Parietal lobe (tissue), 1 donor: Measurements from ENCODE around the gene PPP2R5D. TPM values are rescaled to one million over a fixed set of nuclear protein-coding genes. Genes with fewer than 3 reads are reported as not detected.

ENCODE experiments used
- total RNA-seq: library from RNA; depleted of rRNA; stranded (reverse); fragments of >200 nt; gene quantifications from one replicate; pipeline ENCODE4 v1.2.3, GENCODE V29; 2014

PPP2R5D gene
- total RNA-seq: 41.9 TPM

DNA sequence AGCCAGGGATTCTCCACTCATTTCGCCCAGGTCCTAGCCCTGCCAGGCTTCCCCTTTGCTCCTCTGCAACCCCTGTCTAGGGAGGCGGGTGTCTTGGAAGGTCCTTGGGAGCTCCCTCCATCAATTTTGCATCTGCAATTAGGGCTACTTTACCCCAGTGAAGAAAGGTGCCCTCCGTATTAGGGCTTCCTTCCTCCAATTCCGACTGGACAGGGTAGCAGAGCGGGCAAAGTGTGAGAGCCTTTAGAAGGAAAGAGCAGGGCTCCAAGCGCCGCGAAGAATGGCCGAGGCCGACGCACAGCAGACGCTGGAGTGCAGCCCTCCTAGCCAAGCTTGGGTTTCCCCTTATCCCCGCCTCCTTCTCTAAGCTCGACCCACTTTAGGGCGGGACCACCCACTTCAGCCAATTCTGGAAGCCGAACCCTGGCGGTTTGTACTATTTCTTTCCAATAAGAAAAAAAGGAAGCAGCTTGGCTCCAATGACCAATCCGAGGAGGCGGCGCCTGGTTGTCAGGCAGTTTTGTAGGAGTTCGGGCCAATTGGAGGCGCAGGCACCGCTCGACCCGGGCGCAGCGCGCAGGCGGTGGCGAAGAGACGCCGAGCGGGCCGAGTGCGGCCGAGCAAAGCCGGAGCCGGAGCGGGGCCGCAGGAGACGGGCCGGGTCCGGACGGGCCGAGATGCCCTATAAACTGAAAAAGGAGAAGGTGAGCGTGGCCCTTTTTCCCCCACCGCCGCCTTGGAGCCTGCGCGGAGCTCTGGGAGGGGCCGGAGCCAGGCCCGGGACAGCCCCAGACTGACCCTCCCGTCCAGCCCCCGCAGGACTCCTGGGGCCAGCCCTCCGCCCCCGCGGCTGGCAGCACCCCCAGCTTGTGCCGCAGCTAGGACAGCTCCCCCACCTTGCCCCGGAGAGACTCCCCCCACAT lies at the start of gene PPP2R5D:
PPP2R5D (plus strand) TSS at position 570 of the 923 bp plus-strand sequence; CDS start at position 678, 108 bp downstream.

GRCh38 chr6:42960243-42961019 lies 23.9 kb upstream of the PPP2R5D start, which contains the start of gene GNMT:
GNMT (plus strand) TSS chr6:42960754; CDS start chr6:42960768, 14 bp downstream.

DNA sequence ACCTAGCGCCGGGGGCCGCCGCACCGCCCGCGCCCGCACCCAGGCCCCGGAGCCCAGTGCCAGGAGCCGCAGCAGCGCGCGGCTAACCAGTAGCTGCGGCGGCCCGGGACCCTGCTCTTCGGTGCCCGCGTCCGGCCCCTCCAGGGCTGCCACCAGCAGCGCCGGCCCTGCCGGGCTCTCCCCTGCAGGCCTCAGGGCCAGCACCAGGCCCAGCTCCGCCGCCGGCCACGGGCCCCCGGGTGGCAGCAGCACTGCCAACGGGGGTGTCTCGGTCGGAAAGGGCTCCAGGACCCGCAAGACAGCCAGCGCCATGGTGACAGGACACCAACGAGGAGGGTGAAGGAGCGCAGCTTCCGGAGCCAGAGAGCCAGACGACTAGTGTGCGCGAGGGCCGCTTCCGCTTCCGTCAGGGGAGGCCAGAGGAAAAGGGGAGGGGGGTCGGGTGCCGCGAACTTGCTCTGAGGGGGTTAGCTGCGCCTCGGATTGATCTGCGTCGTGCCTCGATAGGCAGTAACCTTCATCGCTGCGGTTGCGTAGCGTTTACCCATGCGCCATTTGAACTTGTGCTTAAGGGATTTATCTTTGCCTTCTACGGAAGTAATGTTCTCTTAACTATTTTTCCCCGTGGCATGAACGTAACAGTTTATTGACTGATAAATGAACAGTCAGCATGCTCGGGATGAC lies 5.4 kb upstream of the PPP2R5D start, which contains the start of gene PEX6:
PEX6 (minus strand) TSS at position 343 of the 684 bp plus-strand sequence; CDS start at position 312, 31 bp downstream.

DNA sequence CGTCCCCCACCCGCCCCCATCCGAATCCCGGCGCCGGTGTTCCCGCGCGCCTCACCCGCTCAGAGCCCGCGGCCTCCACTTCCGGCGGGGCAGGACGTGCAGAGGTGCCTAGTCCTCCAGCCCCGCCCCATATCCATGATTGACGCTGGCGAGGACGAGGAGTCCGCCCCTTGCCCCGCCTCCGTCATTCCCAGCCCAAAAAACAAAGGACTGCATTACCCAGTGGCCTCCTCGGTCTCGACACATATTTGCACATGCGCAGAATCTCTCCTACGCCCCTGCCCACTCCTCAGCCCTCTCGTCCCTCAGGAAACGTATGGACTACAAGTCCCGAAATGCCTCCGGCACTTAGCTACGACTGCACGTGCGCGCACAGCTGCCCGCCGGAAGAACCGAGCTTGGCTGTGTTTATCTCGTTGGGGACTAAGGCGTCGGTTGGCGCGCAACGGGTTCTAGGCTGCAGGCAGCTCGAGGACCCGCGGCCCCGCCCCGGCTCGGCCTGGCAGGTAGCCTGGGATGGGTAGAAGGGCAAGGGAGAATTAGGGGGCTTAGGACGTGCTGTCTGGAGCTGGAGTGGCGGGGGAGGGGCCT lies 29.6 kb downstream of the PPP2R5D start, which contains the start of the genes KLHDC3 and MEA1:
KLHDC3 (plus strand) TSS at position 407 of the 591 bp plus-strand sequence. CDS start 2,944 bp downstream, outside the sequence.
MEA1 (minus strand) TSS at position 104 of the 591 bp plus-strand sequence. CDS start 133 bp downstream, outside the sequence.

DNA sequence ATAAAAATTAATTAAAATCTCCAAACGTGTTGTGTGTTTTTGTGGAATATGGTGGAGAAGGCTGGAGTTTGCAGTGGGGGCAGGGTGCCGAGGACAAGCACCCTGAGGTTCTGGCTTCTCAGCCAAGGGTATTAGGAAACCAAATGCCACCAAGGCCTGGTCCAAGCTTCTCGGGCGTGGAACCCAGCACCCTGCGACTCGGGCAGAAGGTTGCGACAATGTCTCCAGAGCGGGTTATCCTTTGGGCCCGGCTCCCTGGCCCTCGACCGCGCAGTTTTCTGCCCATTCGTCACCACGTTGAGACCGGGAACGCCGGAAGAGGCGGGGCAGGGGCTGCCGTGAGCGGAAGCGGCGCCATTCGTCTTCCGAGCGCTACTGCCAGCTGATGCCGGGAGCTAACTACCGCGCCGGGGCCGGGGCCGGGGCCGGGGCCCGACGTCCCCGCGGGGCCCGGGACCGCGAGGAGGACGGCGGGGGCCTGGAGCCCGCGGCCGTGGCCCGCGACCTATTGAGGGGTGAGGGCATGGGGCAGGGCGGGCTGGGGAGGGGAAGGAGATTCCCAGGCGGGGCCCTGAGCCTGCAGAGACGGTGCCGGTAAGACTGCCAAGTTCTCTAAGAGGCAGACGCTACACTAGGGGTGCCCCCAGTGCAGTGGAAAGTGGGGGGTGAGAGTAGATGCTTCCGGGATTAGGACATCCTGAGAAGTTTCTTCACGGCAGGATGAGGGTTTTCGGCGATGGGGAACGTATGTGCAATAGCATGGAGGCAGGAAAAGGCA lies 37.1 kb downstream of the PPP2R5D start, which contains the start of gene RRP36:
RRP36 (plus strand) TSS at position 354 of the 778 bp plus-strand sequence; CDS start at position 386, 32 bp downstream.

DNA sequence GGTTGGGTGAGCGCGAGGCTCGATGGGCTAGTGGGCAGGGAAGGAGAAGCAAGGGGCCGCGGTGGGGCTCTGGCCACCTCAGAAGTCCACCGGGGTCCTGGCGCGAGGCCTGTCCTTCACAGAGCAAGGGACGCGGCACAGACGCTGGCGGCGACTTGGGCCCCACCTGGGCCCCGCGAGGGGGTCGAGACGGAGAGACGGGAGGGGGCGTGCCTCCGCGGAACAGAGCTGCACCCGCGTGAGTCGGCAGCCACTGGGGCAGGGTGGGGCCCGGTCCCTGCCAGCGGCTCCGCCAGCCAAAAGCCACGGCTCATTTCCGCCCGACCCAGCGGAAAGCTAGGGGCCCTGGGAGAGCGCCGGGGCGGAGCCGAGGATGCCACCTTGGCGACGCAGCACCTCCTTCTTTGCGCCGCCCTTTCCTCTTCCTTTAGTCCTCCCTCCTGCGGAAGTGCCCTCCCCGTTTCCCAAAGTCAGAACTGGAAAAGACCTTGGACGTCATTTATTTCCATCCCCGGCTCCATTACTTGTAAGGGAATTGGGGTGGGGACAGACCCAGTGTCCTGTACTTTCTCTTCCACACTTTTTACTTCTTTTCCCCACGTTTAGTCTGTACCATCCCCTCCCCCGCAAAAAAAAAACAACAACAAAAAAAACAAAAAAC lies 69.3 kb downstream of the PPP2R5D start, which contains the start of gene CUL7:
CUL7 (minus strand) TSS at position 307 of the 661 bp plus-strand sequence. CDS start 1,063 bp downstream, outside the sequence.

DNA sequence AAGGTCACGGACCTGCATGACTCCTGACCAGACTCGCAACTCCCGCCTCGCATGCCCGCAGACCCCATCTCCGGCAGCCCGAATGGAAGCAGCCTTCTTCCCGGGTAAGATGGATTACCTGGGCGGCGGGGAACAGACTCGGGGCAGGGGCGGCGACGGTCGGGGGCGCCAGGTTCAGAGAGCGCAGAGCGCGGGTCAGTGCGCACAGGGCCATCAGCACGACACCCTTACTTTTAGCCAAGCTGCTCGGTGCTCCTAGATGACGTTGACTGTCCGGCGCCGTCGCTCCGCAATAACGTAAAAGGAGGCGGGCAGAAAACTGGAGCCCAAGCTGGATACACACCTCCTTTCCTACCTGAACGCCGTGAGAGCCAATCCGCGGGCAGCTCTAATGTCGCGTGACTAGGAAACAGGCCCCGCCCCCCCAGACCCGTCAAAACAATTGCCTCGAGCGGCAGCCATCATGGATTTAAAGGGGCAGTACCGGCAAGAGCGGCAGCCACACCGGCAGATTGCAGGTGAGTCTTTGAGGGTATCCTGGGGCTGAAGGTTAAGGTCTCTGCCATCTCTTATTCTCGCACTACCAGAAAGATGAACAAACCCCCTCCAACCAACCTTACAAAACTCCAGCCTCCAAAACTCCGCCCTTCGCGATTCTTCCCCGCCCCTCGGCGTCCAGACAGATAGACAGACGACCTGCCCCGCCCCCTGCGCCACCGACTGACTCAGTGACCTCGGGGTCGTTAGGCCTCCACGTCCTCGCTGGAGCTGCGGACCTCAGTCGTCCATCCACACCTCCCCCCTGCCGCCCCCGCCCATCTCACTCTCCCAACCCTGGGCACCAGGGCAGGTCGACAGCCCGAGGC lies 75.0 kb downstream of the PPP2R5D start, which contains the start of the genes KLC4 and MRPL2:
KLC4 (plus strand) TSS at position 464 of the 866 bp plus-strand sequence. CDS start 1,705 bp downstream, outside the sequence.
MRPL2 (minus strand) TSS at position 267 of the 866 bp plus-strand sequence; CDS start at position 214, 53 bp downstream.

Other genes with a start within 250 kb of the PPP2R5D start
- 45.1 TPM for gene TBCC, start 238.5 kb upstream of the PPP2R5D start, total RNA-seq
- gene BICRAL, start 202.5 kb upstream of the PPP2R5D start, total RNA-seq: 36.0 TPM
- 137 TPM for gene RPL7L1, start 105.0 kb upstream of the PPP2R5D start, total RNA-seq
- not detected for gene PTCRA, start 68.5 kb upstream of the PPP2R5D start, total RNA-seq
- gene CNPY3, start 55.1 kb upstream of the PPP2R5D start, total RNA-seq: 27.2 TPM
- gene GNMT, start 23.8 kb upstream of the PPP2R5D start, total RNA-seq: 0.94 TPM
- gene PEX6, start 5.4 kb upstream of the PPP2R5D start, total RNA-seq: 22.5 TPM
- 27.9 TPM for gene MEA1, start 29.4 kb downstream of the PPP2R5D start, total RNA-seq
- 100 TPM for gene KLHDC3, start 29.7 kb downstream of the PPP2R5D start, total RNA-seq
- 46.0 TPM for gene RRP36, start 37.1 kb downstream of the PPP2R5D start, total RNA-seq
- 17.2 TPM for gene CUL7, start 69.3 kb downstream of the PPP2R5D start, total RNA-seq
- 10.3 TPM for gene MRPL2, start 74.9 kb downstream of the PPP2R5D start, total RNA-seq
- 44.4 TPM for gene KLC4, start 75.1 kb downstream of the PPP2R5D start, total RNA-seq
- gene PTK7, start 91.7 kb downstream of the PPP2R5D start, total RNA-seq: 43.8 TPM
- 12.5 TPM for gene SRF, start 186.7 kb downstream of the PPP2R5D start, total RNA-seq
- 52.6 TPM for gene CUL9, start 197.6 kb downstream of the PPP2R5D start, total RNA-seq
- gene DNPH1, start 244.9 kb downstream of the PPP2R5D start, total RNA-seq: 14.4 TPM